Hematopoietic multipotent progenitor cell treated with erythropoietin and hydrocortisone succinate and interleukin-3 and kit ligand, for 15 days (in vitro differentiated cells): Measurements from ENCODE around the gene CDK5R1.

Source experiments
- DNase-seq: peaks from one replicate; pipeline ENCODE4 v3.0.0-alpha.2; 2015; ENCODE audit warnings: low spot score

The CDK5R1 gene

DNA sequence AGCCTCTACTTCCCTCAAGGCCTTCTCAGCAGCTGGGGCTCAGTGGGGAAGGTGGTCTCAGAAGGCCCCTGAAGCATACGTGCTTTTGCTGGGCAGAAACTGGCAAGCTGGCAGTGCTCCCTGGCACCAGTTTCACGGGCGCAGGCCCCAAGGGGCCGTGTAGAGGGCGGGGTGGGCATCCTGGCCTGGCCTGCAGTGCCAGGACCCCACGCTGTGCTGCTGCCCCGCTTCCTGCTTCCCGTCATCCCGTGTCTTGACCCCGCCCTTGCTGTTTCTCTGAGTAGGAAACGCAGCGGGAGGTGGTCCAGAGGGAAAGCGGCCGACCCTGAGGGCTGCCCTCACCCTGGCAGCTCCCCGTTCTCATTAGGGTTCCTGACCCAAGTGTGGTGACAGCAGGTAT, 6.8 kb downstream of the CDK5R1 start:
- DNase-seq: no peak

DNA sequence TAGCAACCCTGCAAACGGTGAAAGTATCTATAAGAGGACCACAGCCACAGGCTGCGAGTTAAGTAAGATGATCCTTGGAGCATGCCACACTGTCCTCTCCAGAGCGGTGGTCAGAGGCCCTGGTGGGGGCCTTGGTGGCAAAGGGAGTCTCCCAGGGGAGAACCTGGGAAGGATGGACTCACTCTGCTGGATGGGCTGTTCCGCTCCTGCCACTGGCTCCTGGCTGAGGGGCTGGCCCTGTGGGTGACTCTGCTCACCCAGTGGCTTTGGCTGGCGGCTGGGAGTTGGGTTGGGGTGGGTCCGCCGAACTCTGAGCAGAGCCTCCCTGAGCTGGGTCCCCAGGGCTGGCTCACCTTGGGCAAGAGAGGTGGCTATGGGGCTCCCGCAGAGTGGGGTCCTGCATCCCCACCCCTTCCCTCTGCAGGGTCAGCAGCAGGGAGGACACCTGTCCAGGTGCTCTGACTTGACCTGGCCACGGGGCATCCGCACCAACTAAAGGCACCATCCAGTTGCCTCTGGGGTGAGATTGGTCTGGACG, 7.3 kb downstream of the CDK5R1 start:
- no peak for DNase-seq

DNA sequence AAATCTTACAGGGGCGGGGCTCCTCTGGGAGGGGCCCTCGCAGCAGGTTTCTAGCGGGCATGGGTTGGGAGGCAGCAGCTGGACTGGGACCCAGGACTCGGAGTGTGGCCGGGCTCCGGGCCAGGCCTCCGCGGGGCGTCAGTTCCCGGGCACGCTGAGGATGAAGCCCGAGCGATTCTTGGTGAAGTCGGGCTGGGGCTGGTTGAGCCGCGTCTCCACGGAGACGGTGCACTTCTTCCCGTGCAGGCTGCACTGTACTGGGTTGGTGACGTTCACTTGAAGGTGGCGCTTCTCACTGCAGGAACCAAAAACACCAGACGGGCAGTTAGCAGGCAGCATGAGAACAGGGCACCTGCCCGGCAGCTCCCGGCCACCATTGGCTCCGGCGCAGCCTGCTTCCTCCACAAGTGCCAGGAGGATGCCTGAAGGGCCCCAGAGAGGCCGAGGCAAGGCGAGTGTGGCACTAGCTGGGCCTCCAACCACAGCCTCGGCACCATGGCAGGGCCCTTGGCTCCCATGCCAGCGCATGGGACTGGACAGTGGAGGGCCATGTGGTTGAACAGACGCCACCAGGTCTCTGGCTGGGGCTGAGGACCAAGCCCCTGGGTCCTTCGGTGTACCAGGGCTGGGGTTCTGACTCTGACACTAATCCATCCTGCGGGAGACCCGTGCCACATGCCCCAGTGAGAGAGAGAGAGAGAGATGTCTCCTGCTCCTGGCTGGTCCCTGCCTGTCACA, 8.0 kb downstream of the CDK5R1 start:
- DNase-seq: no peak

DNA sequence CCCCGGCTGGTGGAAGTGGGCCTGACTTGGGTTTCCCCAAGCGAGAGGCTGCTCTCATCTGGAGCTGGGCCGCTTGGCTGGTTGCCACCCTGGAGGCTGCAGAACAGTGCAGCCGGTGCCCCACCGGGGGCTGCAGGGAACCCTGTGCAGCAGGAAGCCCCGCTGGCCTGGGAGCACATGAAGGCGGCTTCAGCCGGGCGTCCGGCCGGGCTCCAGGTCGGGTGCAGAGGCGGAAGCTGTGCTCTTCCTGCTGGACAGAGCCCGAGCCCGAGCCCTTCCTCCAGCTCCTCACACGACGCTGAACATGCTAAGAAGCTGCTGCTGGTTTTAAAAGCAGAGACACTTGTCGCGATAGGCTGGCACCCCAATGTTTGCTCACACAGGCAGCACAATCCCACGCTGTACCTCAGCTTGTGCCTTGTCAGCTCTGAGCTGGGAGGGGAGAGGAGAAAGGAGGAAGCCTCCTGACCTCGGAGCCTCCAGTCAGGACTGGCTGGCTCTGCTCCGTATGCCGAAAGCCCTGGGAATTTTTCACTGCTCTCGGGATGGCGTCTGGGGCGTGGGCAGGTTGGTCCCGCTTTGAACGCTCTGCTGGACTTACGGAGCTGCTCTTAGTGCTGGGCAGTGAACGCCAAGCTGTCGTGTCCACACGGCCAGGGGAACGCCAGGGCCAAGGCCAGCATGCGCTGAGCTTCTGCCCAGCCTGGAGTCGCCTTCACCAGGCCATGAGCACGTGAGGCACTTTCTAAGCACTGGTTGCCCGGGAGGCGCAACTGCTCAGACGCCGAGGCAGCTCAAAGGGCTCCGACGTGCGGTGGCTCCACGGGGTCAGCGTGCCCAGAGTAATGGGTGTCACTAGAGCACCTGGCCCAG, 8.8 kb downstream of the CDK5R1 start:
- no peak for DNase-seq

- no peak for DNase-seq
Observed at GRCh38 chr17:32496395-32497073, 9.7 kb downstream of the CDK5R1 start.

DNA sequence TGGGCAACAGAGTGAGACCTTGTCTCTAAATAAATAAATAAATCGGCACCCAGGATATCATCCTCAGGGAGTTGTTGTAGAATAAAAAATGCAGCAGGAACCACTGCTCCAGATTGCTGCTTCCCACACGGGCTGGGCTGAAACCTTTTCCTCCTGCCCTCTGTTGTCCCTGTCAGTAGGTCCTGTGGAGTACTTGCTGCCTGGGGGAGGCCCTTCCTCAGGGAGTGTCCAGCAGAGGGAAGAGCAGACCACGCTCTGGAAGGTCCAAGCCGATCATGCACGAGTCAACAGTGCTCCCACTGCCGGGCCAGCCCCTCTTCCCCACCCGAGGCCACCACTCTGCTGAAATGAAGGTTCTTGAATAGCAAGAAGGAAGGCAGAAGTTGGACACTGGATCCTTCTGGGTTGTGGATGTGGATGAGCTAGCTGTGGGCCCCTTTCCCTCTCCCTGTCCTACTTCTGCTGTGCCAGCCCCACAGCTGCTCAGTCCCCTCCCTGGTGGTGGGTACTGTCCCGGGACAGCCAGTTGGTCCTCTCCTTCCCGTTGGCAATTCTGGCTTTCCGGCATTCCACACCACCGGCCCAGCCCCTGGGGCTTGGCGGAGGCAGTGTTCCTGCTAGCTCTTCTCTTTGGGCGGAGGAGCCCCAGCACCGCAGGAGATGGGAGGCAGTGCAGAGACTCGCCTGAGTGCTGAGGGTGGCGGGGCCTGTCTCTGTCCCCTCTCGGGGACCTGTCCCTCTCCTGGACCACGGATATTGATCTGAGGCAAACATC, 10.8 kb downstream of the CDK5R1 start:
- DNase-seq: no peak

DNA sequence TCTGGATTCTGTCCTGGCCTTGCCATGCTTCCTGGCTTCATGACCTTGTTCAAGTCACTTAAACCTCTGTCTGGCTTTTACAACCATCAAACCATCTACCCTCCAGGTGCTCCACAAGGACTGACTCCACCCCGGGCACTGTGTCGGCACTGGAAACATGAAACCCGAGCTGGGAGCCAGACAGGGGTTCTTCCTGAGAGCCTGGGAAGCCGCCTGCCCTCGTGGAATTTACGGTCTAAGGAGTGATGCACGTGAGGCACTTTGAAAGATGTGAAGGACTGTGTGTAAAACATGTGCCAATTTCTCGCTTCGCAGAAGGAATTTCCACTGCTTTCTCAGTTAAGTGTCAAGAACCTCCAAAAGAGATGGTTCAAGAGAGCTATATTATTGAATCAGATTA, 11.6 kb downstream of the CDK5R1 start:
- no peak for DNase-seq

GRCh38 chr17:32502013-32502412, 15.2 kb downstream of the CDK5R1 start:
- DNase-seq: no peak

- DNase-seq: no peak
Observed at GRCh38 chr17:32502710-32503109, 15.9 kb downstream of the CDK5R1 start.

GRCh38 chr17:32503251-32504165, 16.7 kb downstream of the CDK5R1 start:
- DNase-seq: no peak

DNA sequence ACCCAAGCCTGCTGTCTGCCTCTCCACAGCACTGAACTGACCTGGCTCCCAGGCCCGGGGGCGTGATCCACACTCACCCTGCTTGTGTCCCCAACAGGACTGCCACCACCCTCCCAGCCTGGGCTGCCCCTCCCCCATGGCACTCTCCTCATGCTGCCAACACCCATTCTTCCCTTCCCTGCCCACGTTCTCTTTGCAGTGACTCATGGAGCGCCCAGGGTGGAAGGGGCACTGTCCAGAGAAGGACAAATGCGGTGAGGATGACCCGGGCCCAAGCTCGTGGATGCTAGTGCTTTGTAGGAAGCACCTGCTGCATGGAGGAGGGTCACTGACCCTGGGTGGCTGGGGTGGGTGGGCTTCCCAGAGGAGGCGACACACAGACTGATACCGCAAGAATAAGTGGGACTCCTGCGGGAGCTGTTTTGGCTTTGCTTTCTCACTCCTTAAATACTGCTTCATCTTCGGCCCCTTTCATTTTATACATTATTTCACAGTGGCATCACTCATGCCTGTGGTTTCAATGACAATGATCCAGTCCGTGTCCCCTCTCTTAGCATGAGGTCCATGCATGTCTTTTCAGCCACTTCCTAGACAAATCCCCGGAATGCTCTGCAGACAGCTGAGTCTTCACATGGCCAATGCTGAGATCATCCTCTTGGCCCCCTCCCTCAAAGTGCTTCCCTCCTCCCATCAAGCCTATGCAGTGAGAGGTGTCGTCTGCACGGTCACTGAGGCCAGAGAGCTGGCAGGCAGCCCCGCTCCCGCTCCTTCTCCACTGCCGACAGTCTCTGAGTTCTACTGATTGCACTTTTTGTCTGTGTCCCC, 17.6 kb downstream of the CDK5R1 start:
- DNase-seq: no peak

GRCh38 chr17:32508926-32509325, 22.1 kb downstream of the CDK5R1 start:
- DNase-seq: no peak

- no peak for DNase-seq
Observed at GRCh38 chr17:32510466-32510865, 23.7 kb downstream of the CDK5R1 start.

- no peak for DNase-seq
Observed at GRCh38 chr17:32512328-32512727, 25.5 kb downstream of the CDK5R1 start.

GRCh38 chr17:32513579-32513978, 26.8 kb downstream of the CDK5R1 start:
- DNase-seq: no peak

- DNase-seq: no peak
Observed at GRCh38 chr17:32514606-32515005, 27.8 kb downstream of the CDK5R1 start.

DNA sequence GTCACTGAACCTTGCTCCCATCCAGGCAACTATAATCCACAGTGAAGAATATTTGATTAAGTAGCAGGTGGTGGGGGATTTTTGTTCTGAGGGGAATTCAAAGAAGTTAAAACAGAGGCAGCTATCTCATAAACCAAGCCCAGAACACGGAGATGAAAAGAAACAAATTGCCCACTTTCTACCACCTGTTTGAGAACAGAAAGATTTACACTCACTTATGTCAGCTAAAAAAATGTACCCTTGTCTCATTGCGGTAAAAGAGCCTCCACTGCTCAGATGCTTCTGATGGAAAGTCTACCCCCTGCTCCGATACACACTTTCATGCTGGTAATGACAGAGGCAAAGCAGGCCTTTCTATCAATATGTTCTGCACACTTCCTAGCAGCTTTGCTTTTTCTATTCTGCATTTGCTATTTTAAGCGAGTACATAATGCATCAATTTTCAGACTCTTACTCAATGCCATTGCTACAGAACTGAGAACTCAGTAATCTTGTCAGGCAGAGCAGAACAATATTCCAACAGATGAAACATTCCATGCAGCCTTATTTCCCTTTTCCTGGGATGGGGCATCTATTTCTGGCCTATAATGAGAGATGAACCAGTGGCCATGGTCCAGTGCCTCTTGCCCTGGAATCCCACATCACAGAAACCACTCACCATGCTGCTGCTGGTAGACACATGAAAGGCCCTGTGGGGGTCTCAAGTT, 29.0 kb downstream of the CDK5R1 start:
- DNase-seq: no peak

DNA sequence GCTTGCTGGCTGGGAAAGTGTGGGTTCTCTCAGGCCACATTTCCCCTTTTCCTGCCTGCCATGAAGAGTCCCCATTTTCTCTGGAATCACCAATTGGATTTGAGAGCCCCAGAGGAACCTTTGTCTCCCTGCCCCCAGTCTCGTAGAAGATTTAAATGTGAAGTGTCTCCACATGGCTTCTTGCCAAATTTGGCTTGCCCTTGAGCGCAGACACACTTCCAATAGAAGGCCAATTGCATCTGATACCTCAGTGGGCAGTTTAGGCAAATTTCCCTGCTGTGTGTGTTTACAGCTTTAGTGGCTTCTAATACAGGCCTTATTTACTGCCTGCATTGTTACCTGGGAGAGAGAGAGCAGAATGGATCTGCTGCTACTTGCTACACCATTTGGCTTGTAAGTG, 29.7 kb downstream of the CDK5R1 start:
- DNase-seq: no peak
